Stimulated activated effector memory CD8-positive, alpha-beta T cell treated with anti-CD3 and anti-CD28 coated beads, Interleukin-12 subunit alpha, Interleukin-12 subunit beta, amount 100 ng/mL, for 72 hours (primary cell): ENCODE results near the gene CEP170.

Source experiments
- ATAC-seq: fragments of 150-1000 bp; cut with Tn5 transposase; 2 replicates; pipeline ENCODE4 v1.10.0; 2021
- DNase-seq, 2 donors: peaks; one replicate each; pipeline ENCODE4 v3.0.0; 2021 to 2022; ENCODE audit warnings: low spot score in 2 of 2
- H3K27ac Mint-ChIP-seq: one replicate; pipeline ENCODE4 v1.8.0; 2022; ENCODE audit warnings: mild to moderate bottlenecking, mixed read lengths
- H3K36me3 Mint-ChIP-seq: one replicate; pipeline ENCODE4 v1.8.0; 2022; ENCODE audit warnings: mild to moderate bottlenecking, mixed read lengths
- H3K4me1 Mint-ChIP-seq: one replicate; pipeline ENCODE4 v1.8.0; 2022; ENCODE audit warnings: mixed read lengths
- H3K4me3 Mint-ChIP-seq: one replicate; pipeline ENCODE4 v1.8.0; 2022; ENCODE audit warnings: mild to moderate bottlenecking, mixed read lengths
- H3K9me3 Mint-ChIP-seq: one replicate; pipeline ENCODE4 v1.8.0; 2022; ENCODE audit warnings: mixed read lengths

Gene CEP170

GRCh38 chr1:243254927-243255790 lies at the start of gene CEP170:
Gene CEP170 (minus strand): TSS chr1:243255281. CDS start chr1:243225280, 30,001 bp downstream.
- no peaks in the 10 kb centered on the region for H3K9me3 Mint-ChIP-seq
- ATAC-seq: peak; percentile 74
- H3K36me3 Mint-ChIP-seq: peaks cover 22% of the 10 kb centered on the region
- peaks cover 21% of the 10 kb centered on the region for H3K4me1 Mint-ChIP-seq
- peak within 1 kb of the TSS; percentile 99 for H3K27ac Mint-ChIP-seq
- peak within 1 kb of the TSS; percentile 99 for H3K4me3 Mint-ChIP-seq
- DNase-seq: peak; percentile 78 to 94

DNA sequence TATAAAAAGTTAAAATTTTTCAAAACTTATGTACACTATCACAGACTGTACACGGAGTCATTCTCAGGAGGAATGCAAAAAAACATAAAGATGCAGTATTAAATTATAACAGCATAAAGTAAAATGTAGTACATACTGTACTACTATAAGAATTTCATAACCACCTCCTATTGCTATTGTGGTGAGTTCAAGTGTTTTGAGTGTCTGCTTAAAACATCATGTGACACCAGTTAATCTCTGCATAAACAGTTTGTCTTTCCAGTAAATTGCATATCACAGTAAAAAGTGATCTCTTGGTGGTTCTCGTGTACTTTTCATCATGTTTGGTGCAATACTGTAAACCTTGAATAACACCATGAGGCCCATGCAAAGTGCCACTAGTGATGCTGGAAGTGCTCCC lies 46.0 kb upstream of the CEP170 start:
- H3K4me3 Mint-ChIP-seq: no peak overlapping the region
- no peak overlapping the region for H3K27ac Mint-ChIP-seq
- no peaks in the 10 kb centered on the region for H3K4me1 Mint-ChIP-seq
- ATAC-seq: no peak
- H3K36me3 Mint-ChIP-seq: no peaks in the 10 kb centered on the region
- peaks cover 5% of the 10 kb centered on the region for H3K9me3 Mint-ChIP-seq
- no peak for DNase-seq

- Mint-ChIP-seq H3K9me3 (peaks cover 12% of the 10 kb centered on the region), H3K4me3 (no peak overlapping the region), H3K4me1 (no peaks in the 10 kb centered on the region), H3K27ac (no peak overlapping the region), H3K36me3 (peaks cover 8% of the 10 kb centered on the region)
- ATAC-seq (no peak), DNase-seq (no peak)
Measured at GRCh38 chr1:243299069-243299468, 44.0 kb upstream of the CEP170 start.

GRCh38 chr1:243294723-243295121 lies 39.6 kb upstream of the CEP170 start:
- no peak for DNase-seq
- ATAC-seq: no peak
- Mint-ChIP-seq H3K4me3 (no peak overlapping the region), H3K36me3 (peaks cover 30% of the 10 kb centered on the region), H3K4me1 (no peaks in the 10 kb centered on the region), H3K9me3 (peaks cover 17% of the 10 kb centered on the region), H3K27ac (peak overlapping the region; percentile 43)

GRCh38 chr1:243293941-243294722 lies 39.1 kb upstream of the CEP170 start:
- Mint-ChIP-seq H3K4me1 (no peaks in the 10 kb centered on the region), H3K4me3 (no peak overlapping the region), H3K36me3 (peaks cover 35% of the 10 kb centered on the region), H3K9me3 (peaks cover 17% of the 10 kb centered on the region), H3K27ac (peak overlapping the region; percentile 43)
- ATAC-seq: no peak
- no peak for DNase-seq

DNA sequence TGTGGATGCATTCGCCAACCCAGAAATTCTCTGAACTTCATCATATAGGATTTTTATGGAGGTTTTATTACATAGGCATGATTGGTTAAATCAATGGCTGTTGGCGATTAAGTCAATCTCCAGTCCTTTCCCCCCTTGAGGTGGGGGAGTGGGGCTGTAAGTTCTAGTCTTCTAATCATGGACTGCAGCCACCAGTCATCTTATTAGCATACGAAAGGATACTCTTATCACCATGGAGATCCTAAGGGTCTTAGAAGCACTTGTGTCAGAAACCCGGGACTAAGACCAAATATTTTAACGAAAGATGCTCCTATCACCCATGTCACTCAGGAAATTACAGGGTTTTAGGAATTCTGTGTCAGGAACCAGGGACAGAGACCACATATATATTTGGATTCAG lies 37.0 kb upstream of the CEP170 start:
- ATAC-seq (no peak), DNase-seq (no peak)
- Mint-ChIP-seq H3K4me3 (no peak overlapping the region), H3K9me3 (peaks cover 17% of the 10 kb centered on the region), H3K27ac (no peak overlapping the region), H3K36me3 (peaks cover 35% of the 10 kb centered on the region), H3K4me1 (peaks cover 9% of the 10 kb centered on the region)

DNA sequence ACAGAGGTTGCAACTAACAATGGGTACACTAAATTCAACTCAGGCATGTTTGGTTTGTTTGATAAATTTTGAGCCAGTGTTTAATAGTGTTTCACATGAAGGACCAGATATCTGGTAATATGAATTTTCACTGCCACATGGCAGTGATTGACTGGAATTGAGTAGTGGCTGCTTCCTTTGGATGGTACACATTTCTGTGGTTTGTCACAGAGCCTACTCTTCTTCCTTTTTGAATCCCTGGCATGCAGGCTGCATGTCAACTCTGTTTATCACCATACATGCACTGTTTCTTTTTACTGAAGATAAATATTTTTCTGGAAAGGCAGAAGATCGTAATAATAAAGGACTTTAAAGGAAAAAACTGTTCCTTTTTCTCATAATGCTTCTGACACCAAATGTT lies 36.2 kb upstream of the CEP170 start:
- no peak overlapping the region for H3K4me3 Mint-ChIP-seq
- H3K36me3 Mint-ChIP-seq: peaks cover 35% of the 10 kb centered on the region
- peaks cover 9% of the 10 kb centered on the region for H3K4me1 Mint-ChIP-seq
- peaks cover 17% of the 10 kb centered on the region for H3K9me3 Mint-ChIP-seq
- no peak for DNase-seq
- ATAC-seq: no peak
- H3K27ac Mint-ChIP-seq: no peak overlapping the region

GRCh38 chr1:243288062-243288461 lies 33.0 kb upstream of the CEP170 start:
- H3K4me3 Mint-ChIP-seq: no peak overlapping the region
- H3K36me3 Mint-ChIP-seq: peaks cover 32% of the 10 kb centered on the region
- H3K27ac Mint-ChIP-seq: no peak overlapping the region
- peaks cover 5% of the 10 kb centered on the region for H3K9me3 Mint-ChIP-seq
- no peak for DNase-seq
- H3K4me1 Mint-ChIP-seq: peaks cover 9% of the 10 kb centered on the region
- no peak for ATAC-seq

- Mint-ChIP-seq H3K4me3 (no peak overlapping the region), H3K4me1 (peaks cover 9% of the 10 kb centered on the region), H3K27ac (no peak overlapping the region), H3K9me3 (peaks cover 3% of the 10 kb centered on the region), H3K36me3 (peaks cover 32% of the 10 kb centered on the region)
- ATAC-seq (peak; percentile 97), DNase-seq (no peak)
Measured at GRCh38 chr1:243287652-243288051, 32.6 kb upstream of the CEP170 start.

GRCh38 chr1:243287123-243287460 lies 32.0 kb upstream of the CEP170 start:
- H3K4me3 Mint-ChIP-seq: no peak overlapping the region

GRCh38 chr1:243286409-243287122 lies 31.5 kb upstream of the CEP170 start:
- DNase-seq: no peak
- no peak for ATAC-seq
- Mint-ChIP-seq H3K9me3 (no peaks in the 10 kb centered on the region), H3K36me3 (peaks cover 28% of the 10 kb centered on the region), H3K4me1 (peaks cover 9% of the 10 kb centered on the region), H3K27ac (no peak overlapping the region), H3K4me3 (no peak overlapping the region)

More at GRCh38 chr1:243287123-243287460, 32.0 kb upstream of the CEP170 start:
- ATAC-seq: no peak
- no peaks in the 10 kb centered on the region for H3K9me3 Mint-ChIP-seq
- no peak for DNase-seq
- H3K4me1 Mint-ChIP-seq: peaks cover 9% of the 10 kb centered on the region
- peaks cover 30% of the 10 kb centered on the region for H3K36me3 Mint-ChIP-seq
- H3K27ac Mint-ChIP-seq: no peak overlapping the region

DNA sequence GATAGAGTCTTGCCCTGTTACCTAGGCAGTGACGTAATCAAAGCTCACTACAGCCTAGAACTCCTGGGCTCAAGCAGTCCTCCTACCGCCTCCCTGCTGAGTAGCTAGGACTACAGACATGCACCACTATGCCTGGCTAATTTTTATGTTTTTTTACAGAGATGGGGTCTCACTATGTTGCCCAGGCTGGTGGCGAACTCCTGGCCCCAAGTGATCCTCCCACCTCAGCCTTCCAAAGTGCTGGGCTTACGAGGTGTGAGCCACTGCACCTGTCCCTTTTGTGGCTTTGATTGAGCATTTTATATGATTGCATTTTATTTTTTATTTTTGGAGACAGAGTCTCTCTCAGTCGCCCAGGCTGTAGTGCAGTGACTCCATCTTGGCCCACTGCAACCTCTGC lies 26.6 kb upstream of the CEP170 start:
- no peak overlapping the region for H3K27ac Mint-ChIP-seq
- ATAC-seq (no peak), DNase-seq (no peak)
- H3K4me3 Mint-ChIP-seq: no peak overlapping the region
- H3K4me1 Mint-ChIP-seq: no peaks in the 10 kb centered on the region
- H3K9me3 Mint-ChIP-seq: no peaks in the 10 kb centered on the region
- peaks cover 12% of the 10 kb centered on the region for H3K36me3 Mint-ChIP-seq

- Mint-ChIP-seq H3K4me1 (no peaks in the 10 kb centered on the region), H3K27ac (peak overlapping the region; percentile 34), H3K4me3 (no peak overlapping the region), H3K9me3 (no peaks in the 10 kb centered on the region), H3K36me3 (peaks cover 12% of the 10 kb centered on the region)
- DNase-seq: no peak
- ATAC-seq: no peak
Measured at GRCh38 chr1:243280571-243281129, 25.6 kb upstream of the CEP170 start.

DNA sequence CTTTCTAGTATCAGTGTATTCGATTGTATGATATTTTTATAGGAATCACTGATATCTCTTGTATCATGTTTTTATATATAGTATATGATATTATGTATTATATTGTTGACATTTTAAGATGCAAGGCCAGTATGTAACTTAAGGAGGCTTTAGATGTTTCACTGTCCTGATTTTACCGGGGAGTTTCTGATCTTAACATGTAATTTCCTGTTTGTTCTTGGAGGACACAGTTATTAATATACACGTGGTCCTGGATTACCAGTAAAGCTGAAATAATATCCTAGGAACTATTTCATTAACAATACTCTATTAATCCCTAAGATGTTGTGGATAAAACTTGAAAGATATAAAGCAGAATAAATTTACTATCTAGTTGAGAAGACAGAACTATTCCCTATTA lies 20.2 kb upstream of the CEP170 start:
- H3K27ac Mint-ChIP-seq: no peak overlapping the region

GRCh38 chr1:243273945-243274344 lies 18.9 kb upstream of the CEP170 start:
- H3K36me3 Mint-ChIP-seq: peaks cover 33% of the 10 kb centered on the region
- H3K4me3 Mint-ChIP-seq: no peak overlapping the region
- no peaks in the 10 kb centered on the region for H3K9me3 Mint-ChIP-seq
- no peaks in the 10 kb centered on the region for H3K4me1 Mint-ChIP-seq
- DNase-seq (no peak), ATAC-seq (no peak)
- H3K27ac Mint-ChIP-seq: no peak overlapping the region

More for the DNA sequence above, 20.2 kb upstream of the CEP170 start:
- Mint-ChIP-seq H3K36me3 (peaks cover 33% of the 10 kb centered on the region), H3K4me1 (no peaks in the 10 kb centered on the region), H3K4me3 (no peak overlapping the region), H3K9me3 (no peaks in the 10 kb centered on the region)
- no peak for ATAC-seq
- DNase-seq: no peak
